ENCODE measurements around the gene LRRC37A3. TPM values are rescaled to one million over a fixed set of nuclear protein-coding genes. Genes with fewer than 3 reads are reported as not detected.

Gene LRRC37A3
- total and polyA plus RNA-seq, 2 of the 13 experiments (the other 11 are each of a cell fraction or from before 2014, with no cell fraction given): 0.62 to 1.1 TPM

DNA sequence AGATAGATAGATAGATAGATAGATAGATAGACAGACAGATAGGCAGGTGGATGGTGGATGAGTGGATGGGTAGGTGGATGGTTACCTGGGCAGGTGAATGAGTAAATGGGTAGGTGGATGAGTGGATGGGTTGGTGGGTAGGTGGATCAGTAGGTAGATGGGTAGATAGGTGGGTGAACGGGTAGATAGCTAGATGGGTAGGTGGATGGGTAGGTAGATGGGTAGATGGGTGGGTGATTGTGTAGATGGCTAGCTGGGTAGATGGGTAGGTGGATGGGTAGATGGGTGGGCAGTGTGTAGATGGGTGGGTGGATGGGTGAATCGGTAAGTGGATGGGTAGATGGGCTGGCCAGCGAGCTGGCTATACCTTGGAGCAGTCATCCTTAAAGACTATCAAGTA, 21.8 kb upstream of the LRRC37A3 start (continued):
- TF ChIP-seq, protein P1, sequence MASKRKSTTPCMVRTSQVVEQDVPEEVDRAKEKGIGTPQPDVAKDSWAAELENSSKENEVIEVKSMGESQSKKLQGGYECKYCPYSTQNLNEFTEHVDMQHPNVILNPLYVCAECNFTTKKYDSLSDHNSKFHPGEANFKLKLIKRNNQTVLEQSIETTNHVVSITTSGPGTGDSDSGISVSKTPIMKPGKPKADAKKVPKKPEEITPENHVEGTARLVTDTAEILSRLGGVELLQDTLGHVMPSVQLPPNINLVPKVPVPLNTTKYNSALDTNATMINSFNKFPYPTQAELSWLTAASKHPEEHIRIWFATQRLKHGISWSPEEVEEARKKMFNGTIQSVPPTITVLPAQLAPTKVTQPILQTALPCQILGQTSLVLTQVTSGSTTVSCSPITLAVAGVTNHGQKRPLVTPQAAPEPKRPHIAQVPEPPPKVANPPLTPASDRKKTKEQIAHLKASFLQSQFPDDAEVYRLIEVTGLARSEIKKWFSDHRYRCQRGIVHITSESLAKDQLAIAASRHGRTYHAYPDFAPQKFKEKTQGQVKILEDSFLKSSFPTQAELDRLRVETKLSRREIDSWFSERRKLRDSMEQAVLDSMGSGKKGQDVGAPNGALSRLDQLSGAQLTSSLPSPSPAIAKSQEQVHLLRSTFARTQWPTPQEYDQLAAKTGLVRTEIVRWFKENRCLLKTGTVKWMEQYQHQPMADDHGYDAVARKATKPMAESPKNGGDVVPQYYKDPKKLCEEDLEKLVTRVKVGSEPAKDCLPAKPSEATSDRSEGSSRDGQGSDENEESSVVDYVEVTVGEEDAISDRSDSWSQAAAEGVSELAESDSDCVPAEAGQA (IDR thresholded peaks at IDR 0.05; ENCODE audit: low read depth): no peak
- TF ChIP-seq, protein P1 (CRISPR knock-in tag; IDR thresholded peaks at IDR 0.05; ENCODE audit: borderline replicate concordance): no peak
- TF ChIP-seq, protein P2, sequence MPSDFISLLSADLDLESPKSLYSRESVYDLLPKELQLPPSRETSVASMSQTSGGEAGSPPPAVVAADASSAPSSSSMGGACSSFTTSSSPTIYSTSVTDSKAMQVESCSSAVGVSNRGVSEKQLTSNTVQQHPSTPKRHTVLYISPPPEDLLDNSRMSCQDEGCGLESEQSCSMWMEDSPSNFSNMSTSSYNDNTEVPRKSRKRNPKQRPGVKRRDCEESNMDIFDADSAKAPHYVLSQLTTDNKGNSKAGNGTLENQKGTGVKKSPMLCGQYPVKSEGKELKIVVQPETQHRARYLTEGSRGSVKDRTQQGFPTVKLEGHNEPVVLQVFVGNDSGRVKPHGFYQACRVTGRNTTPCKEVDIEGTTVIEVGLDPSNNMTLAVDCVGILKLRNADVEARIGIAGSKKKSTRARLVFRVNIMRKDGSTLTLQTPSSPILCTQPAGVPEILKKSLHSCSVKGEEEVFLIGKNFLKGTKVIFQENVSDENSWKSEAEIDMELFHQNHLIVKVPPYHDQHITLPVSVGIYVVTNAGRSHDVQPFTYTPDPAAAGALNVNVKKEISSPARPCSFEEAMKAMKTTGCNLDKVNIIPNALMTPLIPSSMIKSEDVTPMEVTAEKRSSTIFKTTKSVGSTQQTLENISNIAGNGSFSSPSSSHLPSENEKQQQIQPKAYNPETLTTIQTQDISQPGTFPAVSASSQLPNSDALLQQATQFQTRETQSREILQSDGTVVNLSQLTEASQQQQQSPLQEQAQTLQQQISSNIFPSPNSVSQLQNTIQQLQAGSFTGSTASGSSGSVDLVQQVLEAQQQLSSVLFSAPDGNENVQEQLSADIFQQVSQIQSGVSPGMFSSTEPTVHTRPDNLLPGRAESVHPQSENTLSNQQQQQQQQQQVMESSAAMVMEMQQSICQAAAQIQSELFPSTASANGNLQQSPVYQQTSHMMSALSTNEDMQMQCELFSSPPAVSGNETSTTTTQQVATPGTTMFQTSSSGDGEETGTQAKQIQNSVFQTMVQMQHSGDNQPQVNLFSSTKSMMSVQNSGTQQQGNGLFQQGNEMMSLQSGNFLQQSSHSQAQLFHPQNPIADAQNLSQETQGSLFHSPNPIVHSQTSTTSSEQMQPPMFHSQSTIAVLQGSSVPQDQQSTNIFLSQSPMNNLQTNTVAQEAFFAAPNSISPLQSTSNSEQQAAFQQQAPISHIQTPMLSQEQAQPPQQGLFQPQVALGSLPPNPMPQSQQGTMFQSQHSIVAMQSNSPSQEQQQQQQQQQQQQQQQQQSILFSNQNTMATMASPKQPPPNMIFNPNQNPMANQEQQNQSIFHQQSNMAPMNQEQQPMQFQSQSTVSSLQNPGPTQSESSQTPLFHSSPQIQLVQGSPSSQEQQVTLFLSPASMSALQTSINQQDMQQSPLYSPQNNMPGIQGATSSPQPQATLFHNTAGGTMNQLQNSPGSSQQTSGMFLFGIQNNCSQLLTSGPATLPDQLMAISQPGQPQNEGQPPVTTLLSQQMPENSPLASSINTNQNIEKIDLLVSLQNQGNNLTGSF (CRISPR knock-in tag; IDR thresholded peaks at IDR 0.05): no peak
- TF ChIP-seq, protein P3, sequence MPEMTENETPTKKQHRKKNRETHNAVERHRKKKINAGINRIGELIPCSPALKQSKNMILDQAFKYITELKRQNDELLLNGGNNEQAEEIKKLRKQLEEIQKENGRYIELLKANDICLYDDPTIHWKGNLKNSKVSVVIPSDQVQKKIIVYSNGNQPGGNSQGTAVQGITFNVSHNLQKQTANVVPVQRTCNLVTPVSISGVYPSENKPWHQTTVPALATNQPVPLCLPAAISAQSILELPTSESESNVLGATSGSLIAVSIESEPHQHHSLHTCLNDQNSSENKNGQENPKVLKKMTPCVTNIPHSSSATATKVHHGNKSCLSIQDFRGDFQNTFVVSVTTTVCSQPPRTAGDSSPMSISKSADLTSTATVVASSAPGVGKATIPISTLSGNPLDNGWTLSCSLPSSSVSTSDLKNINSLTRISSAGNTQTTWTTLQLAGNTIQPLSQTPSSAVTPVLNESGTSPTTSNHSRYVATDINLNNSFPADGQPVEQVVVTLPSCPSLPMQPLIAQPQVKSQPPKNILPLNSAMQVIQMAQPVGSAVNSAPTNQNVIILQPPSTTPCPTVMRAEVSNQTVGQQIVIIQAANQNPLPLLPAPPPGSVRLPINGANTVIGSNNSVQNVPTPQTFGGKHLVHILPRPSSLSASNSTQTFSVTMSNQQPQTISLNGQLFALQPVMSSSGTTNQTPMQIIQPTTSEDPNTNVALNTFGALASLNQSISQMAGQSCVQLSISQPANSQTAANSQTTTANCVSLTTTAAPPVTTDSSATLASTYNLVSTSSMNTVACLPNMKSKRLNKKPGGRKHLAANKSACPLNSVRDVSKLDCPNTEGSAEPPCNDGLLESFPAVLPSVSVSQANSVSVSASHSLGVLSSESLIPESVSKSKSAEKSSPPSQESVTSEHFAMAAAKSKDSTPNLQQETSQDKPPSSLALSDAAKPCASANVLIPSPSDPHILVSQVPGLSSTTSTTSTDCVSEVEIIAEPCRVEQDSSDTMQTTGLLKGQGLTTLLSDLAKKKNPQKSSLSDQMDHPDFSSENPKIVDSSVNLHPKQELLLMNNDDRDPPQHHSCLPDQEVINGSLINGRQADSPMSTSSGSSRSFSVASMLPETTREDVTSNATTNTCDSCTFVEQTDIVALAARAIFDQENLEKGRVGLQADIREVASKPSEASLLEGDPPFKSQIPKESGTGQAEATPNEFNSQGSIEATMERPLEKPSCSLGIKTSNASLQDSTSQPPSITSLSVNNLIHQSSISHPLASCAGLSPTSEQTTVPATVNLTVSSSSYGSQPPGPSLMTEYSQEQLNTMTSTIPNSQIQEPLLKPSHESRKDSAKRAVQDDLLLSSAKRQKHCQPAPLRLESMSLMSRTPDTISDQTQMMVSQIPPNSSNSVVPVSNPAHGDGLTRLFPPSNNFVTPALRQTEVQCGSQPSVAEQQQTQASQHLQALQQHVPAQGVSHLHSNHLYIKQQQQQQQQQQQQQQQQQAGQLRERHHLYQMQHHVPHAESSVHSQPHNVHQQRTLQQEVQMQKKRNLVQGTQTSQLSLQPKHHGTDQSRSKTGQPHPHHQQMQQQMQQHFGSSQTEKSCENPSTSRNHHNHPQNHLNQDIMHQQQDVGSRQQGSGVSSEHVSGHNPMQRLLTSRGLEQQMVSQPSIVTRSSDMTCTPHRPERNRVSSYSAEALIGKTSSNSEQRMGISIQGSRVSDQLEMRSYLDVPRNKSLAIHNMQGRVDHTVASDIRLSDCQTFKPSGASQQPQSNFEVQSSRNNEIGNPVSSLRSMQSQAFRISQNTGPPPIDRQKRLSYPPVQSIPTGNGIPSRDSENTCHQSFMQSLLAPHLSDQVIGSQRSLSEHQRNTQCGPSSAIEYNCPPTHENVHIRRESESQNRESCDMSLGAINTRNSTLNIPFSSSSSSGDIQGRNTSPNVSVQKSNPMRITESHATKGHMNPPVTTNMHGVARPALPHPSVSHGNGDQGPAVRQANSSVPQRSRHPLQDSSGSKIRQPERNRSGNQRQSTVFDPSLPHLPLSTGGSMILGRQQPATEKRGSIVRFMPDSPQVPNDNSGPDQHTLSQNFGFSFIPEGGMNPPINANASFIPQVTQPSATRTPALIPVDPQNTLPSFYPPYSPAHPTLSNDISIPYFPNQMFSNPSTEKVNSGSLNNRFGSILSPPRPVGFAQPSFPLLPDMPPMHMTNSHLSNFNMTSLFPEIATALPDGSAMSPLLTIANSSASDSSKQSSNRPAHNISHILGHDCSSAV (CRISPR knock-in tag; IDR thresholded peaks at IDR 0.05; ENCODE audit: borderline replicate concordance): no peak
- TF ChIP-seq, protein P4, sequence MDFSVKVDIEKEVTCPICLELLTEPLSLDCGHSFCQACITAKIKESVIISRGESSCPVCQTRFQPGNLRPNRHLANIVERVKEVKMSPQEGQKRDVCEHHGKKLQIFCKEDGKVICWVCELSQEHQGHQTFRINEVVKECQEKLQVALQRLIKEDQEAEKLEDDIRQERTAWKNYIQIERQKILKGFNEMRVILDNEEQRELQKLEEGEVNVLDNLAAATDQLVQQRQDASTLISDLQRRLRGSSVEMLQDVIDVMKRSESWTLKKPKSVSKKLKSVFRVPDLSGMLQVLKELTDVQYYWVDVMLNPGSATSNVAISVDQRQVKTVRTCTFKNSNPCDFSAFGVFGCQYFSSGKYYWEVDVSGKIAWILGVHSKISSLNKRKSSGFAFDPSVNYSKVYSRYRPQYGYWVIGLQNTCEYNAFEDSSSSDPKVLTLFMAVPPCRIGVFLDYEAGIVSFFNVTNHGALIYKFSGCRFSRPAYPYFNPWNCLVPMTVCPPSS (IDR thresholded peaks at IDR 0.05): no peak
- TF ChIP-seq TBL1XR1 (IDR thresholded peaks at IDR 0.05; ENCODE audit: borderline replicate concordance, low read length, partially characterized antibody): no peak

All from HepG2 (cell line).